ENCODE data around the gene MSH2.

- TF ChIP-seq, protein P1, sequence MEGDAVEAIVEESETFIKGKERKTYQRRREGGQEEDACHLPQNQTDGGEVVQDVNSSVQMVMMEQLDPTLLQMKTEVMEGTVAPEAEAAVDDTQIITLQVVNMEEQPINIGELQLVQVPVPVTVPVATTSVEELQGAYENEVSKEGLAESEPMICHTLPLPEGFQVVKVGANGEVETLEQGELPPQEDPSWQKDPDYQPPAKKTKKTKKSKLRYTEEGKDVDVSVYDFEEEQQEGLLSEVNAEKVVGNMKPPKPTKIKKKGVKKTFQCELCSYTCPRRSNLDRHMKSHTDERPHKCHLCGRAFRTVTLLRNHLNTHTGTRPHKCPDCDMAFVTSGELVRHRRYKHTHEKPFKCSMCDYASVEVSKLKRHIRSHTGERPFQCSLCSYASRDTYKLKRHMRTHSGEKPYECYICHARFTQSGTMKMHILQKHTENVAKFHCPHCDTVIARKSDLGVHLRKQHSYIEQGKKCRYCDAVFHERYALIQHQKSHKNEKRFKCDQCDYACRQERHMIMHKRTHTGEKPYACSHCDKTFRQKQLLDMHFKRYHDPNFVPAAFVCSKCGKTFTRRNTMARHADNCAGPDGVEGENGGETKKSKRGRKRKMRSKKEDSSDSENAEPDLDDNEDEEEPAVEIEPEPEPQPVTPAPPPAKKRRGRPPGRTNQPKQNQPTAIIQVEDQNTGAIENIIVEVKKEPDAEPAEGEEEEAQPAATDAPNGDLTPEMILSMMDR (conservative IDR thresholded peaks at IDR 0.05 in 1 of 2, IDR thresholded peaks at IDR 0.05 in 1 of 2; ENCODE audit: extremely low read depth in 1 of 2, insufficient read depth in 1 of 2, low read depth in 1 of 2, low read length in 2 of 2): no peak
- TF ChIP-seq EZH2 (IDR thresholded peaks at IDR 0.05; ENCODE audit: borderline replicate concordance, low read length): no peak
Observed at GRCh38 chr2:47438106-47438505, 35.1 kb downstream of the MSH2 start.

Measured in mammary epithelial cell (primary cell).